PFSK-1 (cell line): Measurements from ENCODE around the gene CCDC70. TPM values are rescaled to one million over a fixed set of nuclear protein-coding genes. Genes with fewer than 3 reads are reported as not detected.

Experiments used
- FOXP2 ChIP-seq: optimal IDR thresholded peaks from 2 replicates; pipeline ENCODE3; 2011; ENCODE audit warnings: borderline replicate concordance, control low read depth, inconsistent platforms; ENCODE audit not compliant: insufficient read depth; ENCODE audit errors: extremely low read length, extremely low read depth
- POLR2AphosphoS5 ChIP-seq: IDR thresholded peaks from 2 replicates; pipeline ENCODE4 v1.6.1; 2012; ENCODE audit warnings: low read depth, mild to moderate bottlenecking, control low read depth, low read length, moderate library complexity
- REST ChIP-seq, 2 experiments: IDR thresholded peaks; 2 replicates each; pipeline versions ENCODE4 v1.6.1 to v1.8.0; 2011 to 2012; ENCODE audit warnings: low read depth in 2 of 2, low read length in 2 of 2, control low read depth in 1 of 2, inconsistent platforms in 1 of 2, mild to moderate bottlenecking in 1 of 2, moderate library complexity in 1 of 2; ENCODE audit not compliant: insufficient read depth in 1 of 2
- SIN3A ChIP-seq: IDR thresholded peaks from 2 replicates; pipeline ENCODE4 v1.6.1; 2012; ENCODE audit warnings: mild to moderate bottlenecking, low read length, moderate library complexity, borderline replicate concordance; ENCODE audit not compliant: insufficient read depth
- TAF1 ChIP-seq: IDR thresholded peaks from 2 replicates; pipeline ENCODE4 v1.6.1; 2012; ENCODE audit warnings: low read length, control low read depth, borderline replicate concordance; ENCODE audit not compliant: insufficient read depth
- polyA plus RNA-seq: library from polyadenylated mRNA; unstranded; fragments of >200 nt; gene quantifications from one replicate; pipeline ENCODE4 v1.2.1, GENCODE V29; 2012; ENCODE audit warnings: low read depth, missing spikeins; ENCODE audit not compliant: insufficient read length

CCDC70 gene
- not detected for polyA plus RNA-seq

DNA sequence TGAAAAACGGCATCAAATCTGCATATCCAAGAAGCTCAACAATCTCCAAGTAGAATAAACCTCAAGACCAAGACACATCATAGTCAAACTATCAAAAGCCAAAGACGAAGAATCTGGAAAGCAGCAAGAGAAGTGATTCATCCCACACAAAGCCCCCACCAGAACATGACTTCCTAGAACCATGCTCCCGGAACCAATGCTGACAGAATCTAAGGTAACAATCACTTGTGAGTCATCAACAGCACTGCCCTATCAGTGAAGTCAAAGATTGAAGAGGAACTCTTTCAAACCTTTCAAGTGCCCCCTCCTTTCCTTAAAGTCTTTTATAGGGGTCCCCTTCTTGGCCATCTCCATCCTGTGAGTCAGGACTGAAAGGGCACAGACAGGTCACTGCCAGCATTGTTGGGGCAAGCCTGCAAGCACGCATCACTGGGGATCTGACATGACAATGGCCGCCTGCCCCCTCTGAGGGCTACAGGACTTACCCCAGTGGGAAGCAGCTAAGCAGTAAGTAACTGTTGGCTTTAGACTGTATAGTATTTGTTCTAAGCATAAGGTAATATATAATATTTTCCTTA lies at the start of gene CCDC70:
Gene CCDC70 (plus strand): TSS at position 247 of the 578 bp plus-strand sequence. CDS start 3,443 bp downstream, outside the sequence.
- no peak for TF ChIP-seq POLR2AphosphoS5
- no peak for TF ChIP-seq FOXP2
- TF ChIP-seq TAF1: no peak
- TF ChIP-seq REST (IDR thresholded peaks at IDR 0.05; ENCODE audit: insufficient read depth in 1 of 2, low read depth in 2 of 2, low read length in 2 of 2): no peak
- no peak for TF ChIP-seq SIN3A

DNA sequence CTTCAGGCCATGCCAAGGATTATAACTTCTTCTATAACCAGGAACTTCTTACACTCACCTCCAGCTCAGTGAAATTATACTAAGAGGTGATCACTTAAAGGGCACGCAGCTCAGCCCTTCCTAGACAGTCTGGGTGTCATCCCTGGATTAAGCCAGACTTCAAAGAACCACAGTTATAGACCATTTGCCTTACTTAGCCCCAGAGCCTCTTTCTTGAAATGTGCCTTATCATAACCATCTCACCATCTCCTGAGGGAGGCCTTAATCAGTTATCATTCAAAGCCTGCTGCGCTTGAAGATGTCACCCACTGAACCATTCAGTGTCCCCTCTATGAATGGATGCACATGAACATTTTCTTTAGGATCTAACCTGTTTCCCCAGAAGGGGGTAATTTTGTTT lies 47.7 kb upstream of the CCDC70 start:
- TF ChIP-seq POLR2AphosphoS5 (no peak), FOXP2 (no peak), REST (IDR thresholded peaks at IDR 0.05; ENCODE audit: insufficient read depth in 1 of 2, low read depth in 2 of 2, low read length in 2 of 2) (no peak), SIN3A (no peak), TAF1 (no peak)

- TF ChIP-seq TAF1: no peak
These were observed 46.7 kb upstream of the CCDC70 start for GRCh38 chr13:51814825-51815650.

DNA sequence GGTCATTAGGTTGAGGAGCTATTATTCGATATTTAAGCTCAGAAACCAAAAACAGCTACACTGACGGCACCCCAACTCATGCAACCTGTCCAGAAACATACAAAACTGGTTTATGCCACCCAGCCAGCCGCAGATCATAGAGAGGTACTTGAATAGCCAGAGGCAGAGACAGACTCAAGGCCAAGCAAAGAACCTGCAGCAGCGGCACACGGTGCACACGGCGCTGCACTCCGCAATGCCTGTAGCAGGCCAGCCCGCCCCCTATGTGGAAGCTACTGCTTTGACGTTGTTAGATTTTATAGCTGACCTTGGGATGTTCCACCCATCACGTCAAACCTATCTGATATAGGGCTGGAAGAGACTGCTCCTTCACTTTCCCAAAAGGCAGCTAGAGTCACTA lies 45.9 kb upstream of the CCDC70 start:
- TF ChIP-seq SIN3A: no peak
- no peak for TF ChIP-seq POLR2AphosphoS5
- TF ChIP-seq TAF1: no peak
- no peak for TF ChIP-seq FOXP2
- no peak for TF ChIP-seq REST (IDR thresholded peaks at IDR 0.05; ENCODE audit: insufficient read depth in 1 of 2, low read depth in 2 of 2, low read length in 2 of 2)

- TF ChIP-seq POLR2AphosphoS5 (no peak), TAF1 (no peak), REST (IDR thresholded peaks at IDR 0.05; ENCODE audit: insufficient read depth in 1 of 2, low read depth in 2 of 2, low read length in 2 of 2) (no peak), FOXP2 (no peak), SIN3A (no peak)
These were observed 45.0 kb upstream of the CCDC70 start for GRCh38 chr13:51816604-51817249.
